Muscle layer of duodenum (tissue), 2 donors: ENCODE results near the gene BCO1.

Experiments
- H3K27ac ChIP-seq: one replicate; pipeline ENCODE4 v1.7.0; 2013; ENCODE audit warnings: mild to moderate bottlenecking, low read length
- H3K27me3 ChIP-seq: one replicate; pipeline ENCODE4 v1.7.0; 2013; ENCODE audit warnings: low read depth, mild to moderate bottlenecking, control low read depth, low read length
- H3K36me3 ChIP-seq, 2 donors: one replicate each; pipeline ENCODE4 v1.7.0; 2013; ENCODE audit warnings: low read length in 2 of 2, control low read depth in 1 of 2, mild to moderate bottlenecking in 1 of 2; ENCODE audit not compliant: insufficient read depth in 2 of 2, control insufficient read depth in 1 of 2
- H3K4me1 ChIP-seq, 2 donors: one replicate each; pipeline ENCODE4 v1.7.0; 2013; ENCODE audit warnings: low read length in 2 of 2, mild to moderate bottlenecking in 2 of 2, control low read depth in 1 of 2, moderate library complexity in 1 of 2; ENCODE audit not compliant: insufficient read depth in 2 of 2, control insufficient read depth in 1 of 2
- H3K4me3 ChIP-seq, 2 donors: one replicate each; pipeline ENCODE4 v1.7.0; 2013; ENCODE audit warnings: low read length in 2 of 2, low read depth in 1 of 2, mild to moderate bottlenecking in 1 of 2
- H3K9me3 ChIP-seq, 2 donors: one replicate each; pipeline ENCODE4 v1.7.0; 2013; ENCODE audit warnings: low read length in 2 of 2, control low read depth in 1 of 2, mild to moderate bottlenecking in 1 of 2; ENCODE audit not compliant: control insufficient read depth in 1 of 2
- donor health status: healthy.

Gene BCO1, protein sequence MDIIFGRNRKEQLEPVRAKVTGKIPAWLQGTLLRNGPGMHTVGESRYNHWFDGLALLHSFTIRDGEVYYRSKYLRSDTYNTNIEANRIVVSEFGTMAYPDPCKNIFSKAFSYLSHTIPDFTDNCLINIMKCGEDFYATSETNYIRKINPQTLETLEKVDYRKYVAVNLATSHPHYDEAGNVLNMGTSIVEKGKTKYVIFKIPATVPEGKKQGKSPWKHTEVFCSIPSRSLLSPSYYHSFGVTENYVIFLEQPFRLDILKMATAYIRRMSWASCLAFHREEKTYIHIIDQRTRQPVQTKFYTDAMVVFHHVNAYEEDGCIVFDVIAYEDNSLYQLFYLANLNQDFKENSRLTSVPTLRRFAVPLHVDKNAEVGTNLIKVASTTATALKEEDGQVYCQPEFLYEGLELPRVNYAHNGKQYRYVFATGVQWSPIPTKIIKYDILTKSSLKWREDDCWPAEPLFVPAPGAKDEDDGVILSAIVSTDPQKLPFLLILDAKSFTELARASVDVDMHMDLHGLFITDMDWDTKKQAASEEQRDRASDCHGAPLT

DNA sequence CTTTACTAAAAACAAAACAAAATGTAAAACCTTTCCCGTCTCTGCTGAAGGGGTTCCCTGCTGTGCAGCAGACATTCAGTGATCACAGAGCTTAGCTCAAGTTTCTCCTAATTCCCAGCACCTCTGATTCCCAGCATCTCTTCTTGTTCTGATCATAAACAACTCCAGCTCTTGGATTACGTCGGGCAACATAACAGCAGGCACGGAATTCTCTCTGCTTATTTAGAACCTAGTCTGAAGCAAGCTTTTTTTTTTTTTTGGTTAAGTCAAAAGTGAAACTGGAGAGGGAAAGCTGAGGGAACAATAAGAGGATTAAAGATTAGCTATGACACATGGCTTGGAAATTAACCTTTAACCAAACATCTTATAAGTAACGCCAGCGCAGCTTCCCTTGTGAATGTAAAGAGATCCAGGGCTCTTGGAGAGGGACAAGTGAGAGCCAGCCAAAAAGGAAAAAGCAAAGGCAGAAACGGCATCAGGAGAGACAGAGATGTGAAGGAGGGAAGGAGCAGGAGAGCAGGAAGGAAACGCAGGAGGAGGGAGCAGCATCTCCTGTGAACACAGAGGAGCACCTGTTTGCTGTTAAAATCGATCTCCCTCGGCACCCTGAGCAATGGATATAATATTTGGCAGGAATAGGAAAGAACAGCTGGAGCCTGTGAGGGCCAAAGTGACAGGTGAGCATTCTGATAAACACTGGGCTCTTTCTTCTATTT, at the start of gene BCO1:
Gene BCO1, plus strand, starts transcription at position 394 of the 716 bp plus-strand sequence. Its CDS starts 220 bp downstream, at position 614.
- H3K27ac ChIP-seq: peak within 1 kb of the TSS; percentile 81
- H3K4me3 ChIP-seq: peak within 1 kb of the TSS; percentile 50 to 69
- no peaks in the 10 kb centered on the region for H3K27me3 ChIP-seq
- H3K4me1 ChIP-seq: no peaks in the 10 kb centered on the region
- H3K9me3 ChIP-seq: no peaks in the 10 kb centered on the region
- no peaks in the 10 kb centered on the region for H3K36me3 ChIP-seq

DNA sequence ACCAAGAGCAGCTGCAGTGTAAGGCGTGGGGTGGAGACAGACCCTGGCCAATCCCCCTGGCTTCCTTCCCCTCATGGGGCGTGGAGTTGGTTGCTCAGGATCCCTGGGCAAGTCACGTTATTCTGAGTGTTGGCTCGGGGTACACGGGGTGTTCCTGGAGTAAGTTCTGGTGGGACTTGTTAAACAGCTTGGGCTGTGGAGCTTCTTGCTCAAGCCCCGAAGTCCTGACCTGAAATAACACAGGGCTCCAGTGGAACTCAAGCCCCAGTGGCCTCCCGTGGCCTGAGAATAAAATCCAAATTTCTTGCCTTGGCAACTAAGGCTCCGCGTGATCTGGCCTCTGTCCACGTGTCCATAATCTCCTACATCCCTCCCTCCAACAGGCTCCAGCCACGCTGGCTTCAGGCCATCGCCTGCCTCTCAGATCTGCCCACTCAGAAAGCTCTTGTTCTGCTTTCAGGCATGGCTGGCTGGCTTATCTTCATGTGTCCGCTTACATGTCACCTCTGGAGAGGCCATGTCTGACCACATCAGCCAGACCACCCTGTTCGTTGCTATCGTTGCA, 49.3 kb upstream of the BCO1 start:
- H3K27ac ChIP-seq: no peak overlapping the region
- H3K4me3 ChIP-seq: no peak overlapping the region
- H3K27me3 ChIP-seq: no peaks in the 10 kb centered on the region

DNA sequence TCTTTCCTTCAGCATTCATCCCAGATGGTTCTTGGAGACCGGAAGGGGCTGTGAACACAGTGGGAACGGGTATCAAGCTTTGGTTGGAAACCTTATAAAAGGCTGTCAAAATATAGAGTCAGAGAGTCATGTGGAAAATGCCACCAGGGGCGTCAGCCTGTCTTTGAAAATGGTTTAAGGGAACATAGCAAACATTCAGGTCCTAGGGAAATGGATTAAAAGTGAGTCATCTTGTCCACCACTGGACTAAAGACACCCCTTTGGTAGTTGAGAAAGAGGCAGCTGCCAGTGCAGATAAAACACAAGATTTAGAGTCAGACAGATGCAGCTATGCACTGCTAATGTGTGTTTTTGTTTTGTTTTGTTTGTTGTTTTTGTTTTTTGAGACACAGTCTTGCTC, 47.8 kb upstream of the BCO1 start:
- no peak overlapping the region for H3K4me3 ChIP-seq
- no peaks in the 10 kb centered on the region for H3K9me3 ChIP-seq
- H3K36me3 ChIP-seq: no peaks in the 10 kb centered on the region
- H3K27ac ChIP-seq: no peak overlapping the region
- no peaks in the 10 kb centered on the region for H3K4me1 ChIP-seq
- H3K27me3 ChIP-seq: no peaks in the 10 kb centered on the region

More for the DNA sequence above, 49.3 kb upstream of the BCO1 start:
- Histone ChIP-seq H3K4me1 (no peaks in the 10 kb centered on the region), H3K9me3 (no peaks in the 10 kb centered on the region), H3K36me3 (no peaks in the 10 kb centered on the region)

DNA sequence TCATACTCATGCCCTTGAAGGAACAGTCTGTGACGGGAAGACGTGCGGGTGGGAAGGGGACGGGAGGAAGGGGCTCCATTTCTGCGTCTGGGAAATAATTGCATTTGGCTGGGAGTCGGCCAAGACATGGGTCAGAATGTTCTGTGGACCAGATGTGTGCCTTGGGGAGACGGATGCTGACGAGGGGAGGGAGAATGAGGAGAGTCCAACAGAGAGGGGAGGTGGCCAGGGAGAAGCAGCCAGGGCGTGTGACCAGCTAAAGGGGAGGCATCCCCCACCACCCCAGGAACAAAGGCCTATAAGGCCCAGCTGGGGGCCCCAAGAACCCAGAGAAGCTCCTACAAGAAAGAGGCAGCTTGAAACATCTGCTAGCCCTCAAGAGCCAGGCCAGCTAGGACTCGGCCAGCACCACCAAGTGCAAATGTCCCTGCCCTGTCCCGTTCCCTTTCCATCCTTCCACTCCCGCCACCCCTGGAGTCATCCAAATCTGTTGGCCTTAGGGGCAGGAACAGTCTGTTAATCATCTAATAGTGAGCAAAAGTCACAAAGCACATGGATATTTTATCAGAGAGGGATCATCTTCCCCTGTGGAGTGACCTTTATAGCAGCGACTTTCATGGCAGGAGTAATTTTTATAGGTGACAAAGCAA, 42.5 kb upstream of the BCO1 start:
- Histone ChIP-seq H3K36me3 (no peaks in the 10 kb centered on the region), H3K27me3 (no peaks in the 10 kb centered on the region), H3K9me3 (no peaks in the 10 kb centered on the region), H3K4me1 (no peaks in the 10 kb centered on the region), H3K4me3 (no peak overlapping the region), H3K27ac (no peak overlapping the region)

DNA sequence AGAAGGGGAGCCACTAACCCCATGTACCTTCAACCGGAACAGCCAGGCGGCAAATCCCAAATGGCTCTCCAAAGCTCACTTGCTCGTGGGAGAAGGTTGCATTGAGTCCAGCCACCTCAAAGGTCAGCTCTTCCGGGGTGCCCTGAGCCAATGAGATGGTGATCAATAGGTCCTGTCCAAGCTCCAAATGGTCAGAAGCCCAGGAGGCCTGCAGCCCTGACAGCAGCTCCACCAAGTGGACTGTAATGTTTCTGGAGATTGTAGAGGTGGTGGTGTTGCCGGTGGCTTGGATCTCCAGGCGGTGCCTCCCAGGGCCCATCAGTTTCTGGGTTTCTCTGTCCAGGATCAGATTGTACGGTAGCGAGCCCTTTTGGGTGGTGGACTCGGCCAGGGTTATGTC, 39.9 kb upstream of the BCO1 start:
- Histone ChIP-seq H3K9me3 (no peaks in the 10 kb centered on the region), H3K4me3 (no peak overlapping the region), H3K4me1 (no peaks in the 10 kb centered on the region), H3K27me3 (no peaks in the 10 kb centered on the region), H3K36me3 (no peaks in the 10 kb centered on the region), H3K27ac (no peak overlapping the region)

DNA sequence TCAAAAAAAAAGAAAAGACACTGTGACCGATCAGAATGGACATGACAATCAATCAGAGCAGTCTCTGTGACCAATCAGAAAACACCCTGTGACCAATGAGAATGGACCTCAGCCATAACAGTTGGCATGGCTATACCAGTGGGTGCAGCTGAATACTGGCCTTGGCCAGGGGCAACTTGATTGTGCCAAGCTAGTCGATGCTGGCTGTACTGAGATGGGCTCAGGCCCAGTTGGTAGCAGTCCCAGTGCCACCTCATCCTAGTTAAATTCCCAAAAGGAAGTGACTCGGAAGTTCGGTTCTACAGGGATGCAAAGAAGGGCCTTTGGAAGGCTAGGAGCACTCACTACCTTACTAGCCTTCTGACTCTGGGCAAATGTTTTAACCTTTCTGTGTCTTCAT, 37.2 kb upstream of the BCO1 start:
- Histone ChIP-seq H3K27ac (no peak overlapping the region), H3K4me1 (no peaks in the 10 kb centered on the region), H3K36me3 (no peaks in the 10 kb centered on the region), H3K9me3 (no peaks in the 10 kb centered on the region), H3K27me3 (no peaks in the 10 kb centered on the region), H3K4me3 (no peak overlapping the region)

DNA sequence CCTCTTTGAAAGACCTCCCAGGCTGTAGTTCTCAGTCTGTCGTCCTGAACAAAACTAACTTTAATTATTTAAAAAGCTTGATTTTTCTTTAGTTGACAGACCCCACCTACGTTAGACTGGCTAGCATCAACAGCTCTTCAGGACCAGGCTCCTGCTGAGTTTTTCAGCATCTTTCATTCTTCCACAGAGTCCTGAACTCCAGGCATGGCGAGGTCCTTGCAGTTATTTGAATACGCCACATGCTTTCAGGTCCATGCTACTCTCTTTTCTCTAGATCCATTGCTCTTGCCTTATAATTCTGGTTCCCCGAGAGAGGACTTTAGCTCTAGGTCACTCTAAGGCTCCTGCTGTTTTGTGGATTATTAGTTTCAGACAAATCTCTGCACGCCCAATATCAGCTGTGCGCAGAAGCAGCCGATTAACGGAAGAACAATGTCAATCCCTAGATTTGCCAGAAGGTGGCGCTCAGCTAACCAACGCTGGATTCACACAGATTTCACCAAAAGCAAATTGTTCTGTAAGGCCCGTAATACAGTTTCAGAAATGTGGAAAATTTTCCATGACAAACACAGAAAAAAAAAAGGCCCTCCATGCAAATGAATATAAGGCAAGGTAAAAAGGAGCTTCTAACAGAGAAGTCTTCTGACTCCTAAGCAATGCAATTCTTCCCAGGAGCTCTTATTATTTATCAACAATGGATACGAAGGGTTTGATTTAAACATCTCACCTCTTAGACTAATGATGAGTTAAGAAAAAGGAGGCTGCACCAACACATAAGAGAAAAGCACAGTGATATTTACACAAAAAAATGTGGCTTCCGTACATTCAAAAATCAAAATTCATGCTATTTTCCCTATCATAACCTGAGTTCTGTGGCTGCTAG, 33.5 kb upstream of the BCO1 start:
- Histone ChIP-seq H3K27me3 (no peaks in the 10 kb centered on the region), H3K4me1 (no peaks in the 10 kb centered on the region), H3K36me3 (no peaks in the 10 kb centered on the region), H3K4me3 (no peak overlapping the region), H3K27ac (no peak overlapping the region), H3K9me3 (no peaks in the 10 kb centered on the region)

DNA sequence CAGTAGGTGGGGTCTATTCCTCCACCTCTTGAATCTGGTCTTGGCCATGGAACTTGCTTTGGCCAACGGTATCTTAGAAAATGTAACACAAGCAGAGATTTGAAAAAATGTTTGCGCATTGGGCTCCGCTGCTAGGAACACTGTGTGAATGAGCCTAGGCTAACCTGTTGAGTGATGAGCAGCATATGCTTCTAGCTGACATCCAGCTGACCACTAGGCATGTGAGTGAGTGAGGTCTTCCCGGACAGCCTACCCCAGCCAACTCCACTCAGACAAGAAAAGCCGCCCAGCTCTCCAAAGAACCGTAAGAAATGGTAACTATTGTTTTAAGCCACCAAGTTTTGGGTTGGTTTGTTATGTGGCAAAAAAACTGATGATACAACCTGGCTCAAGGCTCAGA, 31.4 kb upstream of the BCO1 start:
- H3K9me3 ChIP-seq: no peaks in the 10 kb centered on the region
- no peak overlapping the region for H3K27ac ChIP-seq
- H3K4me1 ChIP-seq: no peaks in the 10 kb centered on the region
- H3K36me3 ChIP-seq: no peaks in the 10 kb centered on the region
- H3K4me3 ChIP-seq: no peak overlapping the region
- no peaks in the 10 kb centered on the region for H3K27me3 ChIP-seq

DNA sequence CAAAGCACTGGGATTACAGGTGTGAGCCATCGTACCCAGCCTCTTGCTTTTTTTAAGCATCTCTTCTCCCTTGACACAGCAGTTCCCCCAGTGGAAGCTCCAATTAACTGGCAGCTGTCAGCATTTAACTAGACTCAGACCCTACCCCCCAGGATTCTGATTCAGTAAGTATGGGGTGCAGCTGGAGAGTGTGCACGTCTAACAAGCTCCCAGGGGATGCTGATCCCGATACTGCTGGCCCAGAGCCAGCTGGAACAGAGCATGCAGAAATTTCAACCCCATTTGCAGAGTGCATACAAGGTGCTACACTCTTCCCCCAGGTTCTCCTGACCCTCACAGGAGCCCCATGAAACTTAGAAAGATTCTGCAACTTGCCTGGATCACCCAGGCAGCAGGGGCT, 27.7 kb upstream of the BCO1 start:
- H3K27ac ChIP-seq: no peak overlapping the region

DNA sequence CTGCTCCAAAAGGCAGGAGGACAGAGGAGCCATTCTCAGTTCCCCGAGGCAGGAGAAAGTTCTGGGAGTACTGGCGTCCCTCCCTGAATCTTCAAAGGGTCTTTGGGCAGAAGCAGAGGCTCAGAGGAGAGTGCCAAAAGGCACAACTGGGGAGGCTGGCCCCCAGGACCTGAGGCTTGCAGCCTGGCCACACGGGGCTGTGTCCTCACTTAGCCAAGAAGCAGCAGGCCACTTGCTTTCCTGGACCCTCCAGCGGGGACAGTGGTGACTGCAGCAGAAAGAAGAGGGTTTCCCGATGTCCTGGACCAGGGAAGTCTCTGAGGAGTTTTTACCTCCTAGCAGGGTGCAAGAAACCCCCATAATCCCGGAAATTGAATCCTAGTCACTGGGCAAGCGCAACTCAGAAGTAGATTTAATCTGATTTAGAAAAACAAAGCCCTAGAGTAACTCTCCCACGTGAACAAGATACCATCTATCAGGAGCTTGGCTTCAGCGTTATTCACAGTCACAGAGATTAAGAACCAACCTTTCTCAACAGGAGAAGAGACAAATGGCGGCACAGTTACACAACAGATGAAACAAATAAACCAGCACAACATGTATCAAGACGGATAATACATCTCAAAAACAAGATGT, 25.5 kb upstream of the BCO1 start:
- Histone ChIP-seq H3K4me3 (no peak overlapping the region), H3K27me3 (no peaks in the 10 kb centered on the region), H3K36me3 (no peaks in the 10 kb centered on the region), H3K9me3 (no peaks in the 10 kb centered on the region), H3K4me1 (no peaks in the 10 kb centered on the region), H3K27ac (no peak overlapping the region)

More for the DNA sequence above, 27.7 kb upstream of the BCO1 start:
- Histone ChIP-seq H3K9me3 (no peaks in the 10 kb centered on the region), H3K36me3 (no peaks in the 10 kb centered on the region), H3K4me3 (no peak overlapping the region), H3K4me1 (no peaks in the 10 kb centered on the region), H3K27me3 (no peaks in the 10 kb centered on the region)
